RWPE1 (cell line): ENCODE data around the gene SLC39A10.

ENCODE experiments used
- CTCF ChIA-PET: fragments of 350-600 bp; sonication (Branson Sonifier 250); formaldehyde crosslinking; extraction: SDS; loops from one replicate; lab custom pipeline; 2021; lab: Yijun Ruan, JAX
- POLR2A ChIA-PET: fragments of 400-600 bp; formaldehyde crosslinking; extraction: SDS; loops from one replicate; lab custom pipeline; 2020; ENCODE audit warnings: antibody characterized with exemption; ENCODE audit not compliant: low non-redundant PET; lab: Yijun Ruan, JAX
- DNase-seq: peaks from one replicate; pipeline ENCODE4 v3.0.0; 2012; ENCODE audit warnings: low spot score
- H3K27ac ChIP-seq: fragments of 450-650 bp; 2 replicates; pipeline ENCODE4 v1.5.1; 2017
- TF ChIP-seq, protein P1 (sequence below): fragments of 450-650 bp; conservative IDR thresholded peaks from 2 replicates; pipeline ENCODE4 v1.5.1; 2017; ENCODE audit warnings: low read depth, mild to moderate bottlenecking

SLC39A10 gene

DNA sequence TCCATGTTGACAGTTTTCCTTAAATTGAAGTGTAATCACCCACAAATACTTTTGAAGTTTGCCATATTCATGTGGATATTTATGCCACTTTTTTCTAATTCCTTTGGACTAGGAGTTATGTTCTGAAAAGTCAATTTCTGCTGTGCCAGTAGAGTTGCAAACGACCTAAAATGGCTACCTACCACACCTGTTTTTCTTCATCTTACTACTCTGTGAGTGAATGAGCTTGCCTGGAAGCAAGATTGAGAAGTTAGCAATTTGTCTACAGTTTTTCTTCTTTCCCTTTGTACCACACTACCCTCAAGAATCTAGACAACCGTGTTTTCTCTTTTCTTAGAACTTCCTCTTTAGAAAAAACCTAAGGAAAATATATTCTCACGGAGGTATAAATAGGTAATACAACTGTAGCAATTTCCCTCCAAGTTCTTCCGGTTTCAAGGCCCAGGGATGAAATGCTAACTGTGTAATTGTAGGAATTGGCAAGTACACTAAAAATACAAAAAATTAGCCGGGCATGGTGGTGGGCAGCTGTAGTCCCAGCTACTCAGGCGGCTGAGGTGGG is 7.3 kb upstream of the SLC39A10 start:
- H3K27ac ChIP-seq: no peak overlapping the region
- POLR2A ChIA-PET: no interaction called here
- CTCF ChIA-PET: no interaction called here
- TF ChIP-seq, protein P1, sequence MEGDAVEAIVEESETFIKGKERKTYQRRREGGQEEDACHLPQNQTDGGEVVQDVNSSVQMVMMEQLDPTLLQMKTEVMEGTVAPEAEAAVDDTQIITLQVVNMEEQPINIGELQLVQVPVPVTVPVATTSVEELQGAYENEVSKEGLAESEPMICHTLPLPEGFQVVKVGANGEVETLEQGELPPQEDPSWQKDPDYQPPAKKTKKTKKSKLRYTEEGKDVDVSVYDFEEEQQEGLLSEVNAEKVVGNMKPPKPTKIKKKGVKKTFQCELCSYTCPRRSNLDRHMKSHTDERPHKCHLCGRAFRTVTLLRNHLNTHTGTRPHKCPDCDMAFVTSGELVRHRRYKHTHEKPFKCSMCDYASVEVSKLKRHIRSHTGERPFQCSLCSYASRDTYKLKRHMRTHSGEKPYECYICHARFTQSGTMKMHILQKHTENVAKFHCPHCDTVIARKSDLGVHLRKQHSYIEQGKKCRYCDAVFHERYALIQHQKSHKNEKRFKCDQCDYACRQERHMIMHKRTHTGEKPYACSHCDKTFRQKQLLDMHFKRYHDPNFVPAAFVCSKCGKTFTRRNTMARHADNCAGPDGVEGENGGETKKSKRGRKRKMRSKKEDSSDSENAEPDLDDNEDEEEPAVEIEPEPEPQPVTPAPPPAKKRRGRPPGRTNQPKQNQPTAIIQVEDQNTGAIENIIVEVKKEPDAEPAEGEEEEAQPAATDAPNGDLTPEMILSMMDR: no peak
- no peak for DNase-seq

DNA sequence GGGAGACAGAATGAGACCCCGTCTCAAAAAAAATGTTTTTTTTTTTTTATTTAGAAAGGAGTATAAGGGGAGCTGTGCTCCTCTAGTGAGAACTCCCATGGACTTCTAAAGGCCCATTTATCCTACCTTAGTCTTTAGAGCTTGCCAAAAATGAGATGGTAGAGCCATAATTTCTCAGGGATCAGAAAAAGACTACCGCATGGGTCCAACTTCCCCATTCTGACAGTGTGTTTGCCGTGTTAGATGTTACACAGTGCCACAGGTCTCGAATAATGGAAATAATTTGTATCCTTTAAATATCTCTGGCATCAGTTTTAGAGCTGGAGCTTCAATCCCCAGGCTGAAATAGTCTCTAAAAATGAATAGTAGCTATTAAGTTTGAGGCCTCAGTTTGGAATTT is 6.0 kb upstream of the SLC39A10 start:
- no peak overlapping the region for H3K27ac ChIP-seq
- no peak for DNase-seq
- TF ChIP-seq, protein P1: no peak
- CTCF ChIA-PET: interaction anchor here (0.6 kb wide), 3 partner anchors 94 to 434 kb away, joined by 3 to 7 read pairs (median 5); no protein-coding TSS in a partner anchor
- POLR2A ChIA-PET: no interaction called here

- ChIA-PET POLR2A (no interaction called here), CTCF (no interaction called here)
- TF ChIP-seq, protein P1: no peak
- no peak overlapping the region for H3K27ac ChIP-seq
- DNase-seq: no peak
These were observed 4.1 kb upstream of the SLC39A10 start for GRCh38 chr2:195652911-195653310.

GRCh38 chr2:195656161-195656858 is 716 bp upstream of the SLC39A10 start:
- CTCF ChIA-PET: interaction anchor here (0.6 kb wide), 2 partner anchors 11 to 247 kb away, joined by 4 to 6 read pairs; no protein-coding TSS in a partner anchor
- POLR2A ChIA-PET: interaction anchor here (0.7 kb wide), 1 partner anchor 74 kb away, joined by 3 read pairs; no protein-coding TSS in a partner anchor
- DNase-seq: peak; percentile 5
- TF ChIP-seq, protein P1: no peak
- peak overlapping the region; percentile 94 for H3K27ac ChIP-seq

- DNase-seq: peak; percentile 25
- TF ChIP-seq, protein P1: no peak
- POLR2A ChIA-PET: no interaction called here
- CTCF ChIA-PET: no interaction called here
- peak overlapping the region; percentile 94 for H3K27ac ChIP-seq
These were observed 861 bp downstream of the SLC39A10 start for GRCh38 chr2:195657634-195658540.

DNA sequence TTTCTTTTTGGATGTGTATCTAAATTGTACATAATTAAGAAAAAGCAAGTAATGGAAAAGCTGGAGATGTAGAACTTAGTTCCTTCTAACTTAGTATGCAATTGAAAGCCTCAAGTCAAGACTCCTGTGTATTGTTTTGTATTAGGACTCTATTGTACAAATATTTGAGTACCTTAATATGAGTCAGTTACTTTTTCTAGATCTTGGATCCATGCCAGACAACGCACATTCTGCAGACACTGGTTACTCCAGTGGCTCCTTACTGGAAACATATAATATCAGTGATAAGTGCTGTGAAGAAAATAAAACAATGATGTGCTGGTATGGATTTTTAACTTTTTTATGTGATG is 1.5 kb downstream of the SLC39A10 start:
- no peak overlapping the region for H3K27ac ChIP-seq
- POLR2A ChIA-PET: no interaction called here
- CTCF ChIA-PET: no interaction called here
- TF ChIP-seq, protein P1: no peak
- peak; percentile 53 for DNase-seq
